Esophagus muscularis mucosa (tissue), 4 donors: ENCODE measurements around the gene ZNF407. TPM values are rescaled to one million over a fixed set of nuclear protein-coding genes. Genes with fewer than 3 reads are reported as not detected.

Experiments
- DNase-seq: peaks from one replicate; pipeline ENCODE4 v3.0.0-alpha.2; 2017; ENCODE audit errors: extremely low spot score
- H3K27ac ChIP-seq, 4 donors: fragments of 200-600 bp; sonication (generic); replicated peaks in 1 of 4; 1 replicate in 3 of 4; 2 replicates in 1 of 4; pipeline ENCODE4 v1.5.1; 2016 to 2019; ENCODE audit warnings: mild to moderate bottlenecking in 1 of 4
- H3K27me3 ChIP-seq, 4 donors: fragments of 200-600 bp; sonication (generic); one replicate each; pipeline versions ENCODE4 v1.5.1 to v1.6.0; 2016 to 2019
- H3K36me3 ChIP-seq, 4 donors: fragments of 200-600 bp; sonication (generic); one replicate each; pipeline ENCODE4 v1.5.1; 2016 to 2019
- H3K4me1 ChIP-seq, 4 donors: fragments of 200-600 bp; sonication (generic); one replicate each; pipeline ENCODE4 v1.5.1; 2016 to 2019
- H3K4me3 ChIP-seq, 4 donors: fragments of 200-600 bp; sonication (generic); 1 replicate in 2 of 4; 2 replicates in 2 of 4; pipeline ENCODE4 v1.5.1; 2016 to 2019; ENCODE audit warnings: mild to moderate bottlenecking in 4 of 4, moderate library complexity in 1 of 4
- H3K9me3 ChIP-seq, 4 donors: fragments of 200-600 bp; sonication (generic); 1 replicate in 3 of 4; 2 replicates in 1 of 4; pipeline ENCODE4 v1.5.1; 2016 to 2019
- EP300 ChIP-seq: sonication (generic); formaldehyde crosslinking; IDR thresholded peaks from one replicate; pipeline ENCODE4 v1.6.1; 2017; ENCODE audit warnings: antibody characterized with exemption
- POLR2A ChIP-seq: fragments of 450-650 bp; IDR thresholded peaks from one replicate; pipeline ENCODE4 v1.6.1; 2017; ENCODE audit warnings: antibody characterized with exemption, moderate library complexity, mild to moderate bottlenecking, low read depth
- POLR2AphosphoS5 ChIP-seq, 2 donors: sonication (generic); formaldehyde crosslinking; IDR thresholded peaks; one replicate each; pipeline ENCODE4 v1.6.1; 2017; ENCODE audit warnings: antibody characterized with exemption in 2 of 2
- WGBS: methylation state at CpG from one replicate; pipeline ENCODE4 v1.1.5; 2018; 5-methylcytosine and 5-hydroxymethylcytosine counted together
- intact Hi-C: fragments of 100-400 bp; cut with DNase I; formaldehyde crosslinking; loops from one replicate; pipeline ENCODE4 v1.15.1; 2023
- total RNA-seq, 4 donors: library from RNA; depleted of rRNA; stranded (reverse); fragments of >200 nt; gene quantifications; one replicate each; pipeline versions ENCODE4 v1.1.0 to v1.2.1, GENCODE V29; 2016
- TF ChIP-seq, protein P1 (sequence below), 3 experiments: fragments of 200-600 bp in 2 of 3; fragments of 450-650 bp in 1 of 3; sonication (generic) in 2 of 3; IDR thresholded peaks; one replicate each; pipeline ENCODE4 v1.5.1; 2017 to 2019; ENCODE audit warnings: antibody characterized with exemption in 3 of 3, mild to moderate bottlenecking in 2 of 3, moderate library complexity in 1 of 3

The ZNF407 gene
- total RNA-seq, 4 donors from 2014 or later: 13.9 to 19.1 (median 17.2) TPM

DNA sequence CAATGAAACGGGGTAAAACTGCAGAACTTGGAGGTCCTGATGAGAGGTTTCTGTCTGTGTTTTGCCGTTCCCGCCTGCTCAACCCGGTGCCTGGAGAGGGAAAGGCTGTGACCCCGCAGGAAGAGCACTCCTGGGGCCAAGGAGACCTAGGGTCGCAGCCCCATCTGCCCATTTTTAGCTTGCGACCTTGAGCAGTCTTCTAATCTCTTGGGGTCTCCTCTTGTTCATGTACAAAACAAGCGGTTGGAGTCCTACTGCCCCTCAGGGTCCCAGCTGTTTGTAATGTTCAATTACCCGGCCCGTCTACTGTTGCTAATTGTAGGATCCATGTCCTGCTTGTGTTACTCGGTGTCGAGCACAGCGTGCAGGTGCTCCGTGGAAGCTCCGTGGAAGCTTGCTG is 506.8 kb downstream of the ZNF407 start:
- H3K4me3 ChIP-seq: no peak overlapping the region
- no peaks in the 10 kb centered on the region for H3K4me1 ChIP-seq
- no peaks in the 10 kb centered on the region for H3K9me3 ChIP-seq
- H3K27me3 ChIP-seq: no peaks in the 10 kb centered on the region
- DNase-seq: no peak
- no peak for TF ChIP-seq POLR2A
- WGBS: 93% methylated on average over 15 of the region's 15 CpGs
- no peaks in the 10 kb centered on the region for H3K36me3 ChIP-seq
- intact Hi-C loops: no loop called here
- no peak overlapping the region for H3K27ac ChIP-seq

DNA sequence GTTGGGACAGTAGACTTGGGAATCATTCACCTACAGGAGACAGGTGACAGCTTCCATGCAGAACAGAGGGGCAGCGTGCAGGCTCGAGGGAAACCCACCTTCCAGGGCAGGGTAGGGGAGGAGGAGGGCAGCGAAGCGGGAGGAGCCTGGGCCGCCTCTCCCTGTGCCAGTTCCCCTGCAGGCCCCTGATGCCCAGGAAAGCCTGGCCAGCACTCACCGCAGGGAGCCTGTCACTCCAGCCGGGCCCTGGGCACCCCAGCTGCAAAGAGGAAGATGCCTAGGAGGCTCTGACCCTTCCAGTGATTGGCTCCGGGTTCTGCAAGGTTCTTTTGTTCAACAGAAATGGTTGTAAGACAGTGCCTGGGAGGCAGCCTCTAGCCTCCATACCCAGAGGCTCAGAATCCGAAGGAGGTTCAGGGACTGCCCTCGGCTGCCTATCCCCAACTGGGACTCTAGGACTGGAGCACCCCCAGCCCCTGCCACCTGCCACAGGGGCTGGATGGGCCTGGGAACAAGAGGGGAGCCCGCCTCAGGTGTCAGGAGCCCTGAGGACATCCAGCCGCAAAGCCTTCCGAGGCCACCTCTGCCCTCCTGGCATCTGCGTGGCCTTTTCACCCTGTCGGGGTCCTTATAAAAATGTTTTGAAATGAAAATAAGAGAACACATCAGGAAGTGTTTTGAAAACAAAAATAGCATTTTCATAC is 508.0 kb downstream of the ZNF407 start:
- DNase-seq: no peak
- 93% methylated on average over 12 of the region's 15 CpGs for WGBS
- intact Hi-C loops: no loop called here
- no peaks in the 10 kb centered on the region for H3K36me3 ChIP-seq
- TF ChIP-seq EP300: no peak
- TF ChIP-seq, protein P1, sequence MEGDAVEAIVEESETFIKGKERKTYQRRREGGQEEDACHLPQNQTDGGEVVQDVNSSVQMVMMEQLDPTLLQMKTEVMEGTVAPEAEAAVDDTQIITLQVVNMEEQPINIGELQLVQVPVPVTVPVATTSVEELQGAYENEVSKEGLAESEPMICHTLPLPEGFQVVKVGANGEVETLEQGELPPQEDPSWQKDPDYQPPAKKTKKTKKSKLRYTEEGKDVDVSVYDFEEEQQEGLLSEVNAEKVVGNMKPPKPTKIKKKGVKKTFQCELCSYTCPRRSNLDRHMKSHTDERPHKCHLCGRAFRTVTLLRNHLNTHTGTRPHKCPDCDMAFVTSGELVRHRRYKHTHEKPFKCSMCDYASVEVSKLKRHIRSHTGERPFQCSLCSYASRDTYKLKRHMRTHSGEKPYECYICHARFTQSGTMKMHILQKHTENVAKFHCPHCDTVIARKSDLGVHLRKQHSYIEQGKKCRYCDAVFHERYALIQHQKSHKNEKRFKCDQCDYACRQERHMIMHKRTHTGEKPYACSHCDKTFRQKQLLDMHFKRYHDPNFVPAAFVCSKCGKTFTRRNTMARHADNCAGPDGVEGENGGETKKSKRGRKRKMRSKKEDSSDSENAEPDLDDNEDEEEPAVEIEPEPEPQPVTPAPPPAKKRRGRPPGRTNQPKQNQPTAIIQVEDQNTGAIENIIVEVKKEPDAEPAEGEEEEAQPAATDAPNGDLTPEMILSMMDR (IDR thresholded peaks at IDR 0.05): no peak
- no peak for TF ChIP-seq POLR2AphosphoS5 (IDR thresholded peaks at IDR 0.05)
- no peak for TF ChIP-seq POLR2A
- H3K4me1 ChIP-seq: no peaks in the 10 kb centered on the region
- H3K27ac ChIP-seq: no peak overlapping the region
- no peaks in the 10 kb centered on the region for H3K9me3 ChIP-seq
- H3K27me3 ChIP-seq: no peaks in the 10 kb centered on the region
- H3K4me3 ChIP-seq: no peak overlapping the region

DNA sequence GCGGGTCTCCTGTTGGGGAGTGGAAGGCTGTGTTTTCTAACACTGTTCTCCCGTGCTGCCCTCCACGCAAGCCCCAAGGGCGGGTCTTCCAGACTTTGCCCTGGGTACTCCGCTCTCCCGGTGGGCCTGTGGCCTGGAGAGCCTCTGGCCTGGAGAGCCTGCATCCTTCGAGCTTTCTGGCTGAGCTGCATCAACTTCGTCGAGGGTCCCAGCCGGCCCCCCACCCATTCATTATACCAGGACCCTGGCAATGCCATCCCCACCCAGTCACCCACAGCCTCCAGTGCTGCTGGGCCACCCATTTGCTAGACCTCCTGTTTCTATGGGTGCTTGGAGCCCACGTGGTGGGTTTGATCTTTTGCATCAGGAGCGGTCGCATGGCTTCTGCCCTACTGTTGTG is 509.1 kb downstream of the ZNF407 start:
- Histone ChIP-seq H3K27ac (no peak overlapping the region), H3K9me3 (no peaks in the 10 kb centered on the region), H3K4me1 (no peaks in the 10 kb centered on the region), H3K27me3 (no peaks in the 10 kb centered on the region), H3K4me3 (no peak overlapping the region), H3K36me3 (no peaks in the 10 kb centered on the region)
- 86% methylated on average over 13 of the region's 13 CpGs for WGBS
- DNase-seq: no peak
- no peak for TF ChIP-seq POLR2A
- TF ChIP-seq EP300: no peak
- TF ChIP-seq, protein P1 (IDR thresholded peaks at IDR 0.05): no peak
- no peak for TF ChIP-seq POLR2AphosphoS5 (IDR thresholded peaks at IDR 0.05)
- intact Hi-C loops: no loop called here

DNA sequence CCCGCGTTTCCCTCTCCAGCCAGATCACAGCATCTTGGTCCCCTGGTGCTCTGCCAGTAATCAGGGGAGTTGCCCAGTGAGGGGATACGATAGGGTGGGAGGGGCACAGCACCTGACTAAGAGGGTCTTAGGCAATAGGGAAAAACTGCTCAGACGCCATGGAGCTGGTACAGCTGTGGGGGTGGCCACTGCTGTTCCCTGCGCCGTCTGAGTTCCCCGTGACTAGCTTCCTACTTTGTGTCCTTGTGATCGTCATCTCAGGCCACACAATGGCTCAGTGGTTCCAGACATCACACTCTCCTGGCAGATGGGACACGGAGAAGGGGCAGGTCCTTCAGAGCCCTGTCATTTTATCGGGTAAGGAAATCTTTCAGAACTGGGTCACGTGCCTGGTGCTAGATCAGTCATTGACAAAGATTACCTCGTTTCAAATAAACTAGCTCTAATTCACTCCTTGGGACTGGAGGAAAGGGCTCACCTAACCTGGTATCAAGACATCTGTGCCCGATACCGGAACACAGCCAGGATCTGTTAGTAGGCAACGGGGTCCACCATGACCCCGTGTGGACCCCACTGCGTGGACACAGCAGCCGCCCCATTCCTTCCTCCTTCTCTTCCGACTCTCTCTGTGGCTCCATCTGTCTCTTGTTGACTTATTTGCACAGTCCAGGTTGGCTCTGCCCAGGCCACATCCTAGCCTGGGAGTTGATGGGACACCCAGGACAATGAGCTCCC is 509.7 kb downstream of the ZNF407 start:
- no peak overlapping the region for H3K4me3 ChIP-seq
- TF ChIP-seq POLR2AphosphoS5 (IDR thresholded peaks at IDR 0.05): no peak
- no peak for TF ChIP-seq EP300
- no peak for TF ChIP-seq POLR2A
- TF ChIP-seq, protein P1 (IDR thresholded peaks at IDR 0.05): no peak
- no peaks in the 10 kb centered on the region for H3K27me3 ChIP-seq
- WGBS: 91% methylated on average over 19 of the region's 19 CpGs
- H3K9me3 ChIP-seq: no peaks in the 10 kb centered on the region
- no peak overlapping the region for H3K27ac ChIP-seq
- H3K36me3 ChIP-seq: no peaks in the 10 kb centered on the region
- no peak for DNase-seq
- intact Hi-C loops: no loop called here
- H3K4me1 ChIP-seq: no peaks in the 10 kb centered on the region

DNA sequence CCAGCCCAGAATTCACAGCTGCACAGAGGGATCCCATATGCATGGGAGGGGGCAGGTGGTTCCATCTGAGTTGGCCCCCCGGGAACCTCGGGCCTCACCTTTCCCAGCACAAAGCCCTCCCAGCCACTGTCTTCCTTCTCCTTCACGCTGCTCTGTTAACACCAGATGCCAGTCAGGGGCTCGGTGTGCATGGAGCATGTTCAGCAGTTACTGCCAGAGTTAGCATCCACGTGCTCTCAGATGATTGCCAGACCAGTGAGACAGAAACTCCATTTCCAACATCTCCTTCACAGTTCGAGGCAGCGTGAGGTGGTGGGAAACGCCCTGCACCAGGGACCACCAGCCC is 510.2 kb downstream of the ZNF407 start:
- Histone ChIP-seq H3K4me1 (no peaks in the 10 kb centered on the region), H3K36me3 (no peaks in the 10 kb centered on the region), H3K9me3 (no peaks in the 10 kb centered on the region), H3K27me3 (no peaks in the 10 kb centered on the region), H3K27ac (no peak overlapping the region), H3K4me3 (no peak overlapping the region)
- TF ChIP-seq, protein P1 (IDR thresholded peaks at IDR 0.05): no peak
- TF ChIP-seq POLR2A (no peak), EP300 (no peak), POLR2AphosphoS5 (IDR thresholded peaks at IDR 0.05) (no peak)
- intact Hi-C loops: no loop called here
- 90% methylated on average over 7 of the region's 8 CpGs for WGBS
- DNase-seq: no peak
